IMR-90 (cell line): ENCODE data around the gene CHN1. TPM values are rescaled to one million over a fixed set of nuclear protein-coding genes. Genes with fewer than 3 reads are reported as not detected.

Experiments
- ATAC-seq: fragments of 200-7000 bp; cut with Tn5 transposase; 2 replicates; pipeline ENCODE4 v1.9.1; 2020; ENCODE audit warnings: low read depth, mild to moderate bottlenecking, moderate library complexity
- BruUV-seq: library from RNA; stranded (reverse); fragments of 400-500 nt; replicated peaks from 2 replicates; lab custom pipeline; 2021; lab: Mats Ljungman, UMichigan
- CTCF ChIA-PET: fragments of 300-600 bp; formaldehyde crosslinking; extraction: SDS; loops from one replicate; lab custom pipeline; 2021; ENCODE audit warnings: antibody characterized with exemption; lab: Yijun Ruan, JAX
- POLR2A ChIA-PET: fragments of 300-600 bp; sonication (Branson Sonifier 250); formaldehyde crosslinking; loops from one replicate; lab custom pipeline; 2022; ENCODE audit warnings: antibody characterized with exemption; ENCODE audit not compliant: unreplicated experiment; lab: Charles Lee
- DNase-seq: peaks from one replicate; pipeline ENCODE4 v3.0.0; 2013
- H2AFZ ChIP-seq: replicated peaks from 2 replicates; pipeline ENCODE3; 2013; ENCODE audit warnings: low read length, mild to moderate bottlenecking; ENCODE audit not compliant: poor library complexity
- H2AK5ac ChIP-seq: 2 replicates; pipeline ENCODE4 v1.6.1; 2013; ENCODE audit warnings: low read depth, low read length, inconsistent platforms
- H2AK9ac ChIP-seq: replicated peaks from 2 replicates; pipeline ENCODE3; 2013; ENCODE audit warnings: mild to moderate bottlenecking, low read depth, low read length, moderate library complexity; ENCODE audit not compliant: poor library complexity
- H2BK120ac ChIP-seq: 2 replicates; pipeline ENCODE4 v1.6.1; 2013; ENCODE audit warnings: low read depth, low read length, inconsistent platforms
- H2BK15ac ChIP-seq: 3 replicates; pipeline ENCODE4 v1.6.1; 2013; ENCODE audit warnings: low read depth, low read length, inconsistent platforms
- H2BK20ac ChIP-seq: 2 replicates; pipeline ENCODE4 v1.6.1; 2013; ENCODE audit warnings: low read depth, mild to moderate bottlenecking, inconsistent platforms, low read length, moderate library complexity
- H2BK5ac ChIP-seq: 2 replicates; pipeline ENCODE4 v1.6.1; 2013; ENCODE audit warnings: mild to moderate bottlenecking, low read depth, low read length, inconsistent platforms; ENCODE audit not compliant: poor library complexity, severe bottlenecking
- H3K14ac ChIP-seq: replicated peaks from 2 replicates; pipeline ENCODE4 v1.6.1; 2013; ENCODE audit warnings: low read depth, low read length, inconsistent platforms
- H3K18ac ChIP-seq: 2 replicates; pipeline ENCODE4 v1.6.1; 2013; ENCODE audit warnings: low read depth, low read length, control low read depth
- H3K23ac ChIP-seq: 2 replicates; pipeline ENCODE4 v1.6.1; 2013; ENCODE audit warnings: low read depth, low read length, inconsistent platforms
- H3K27ac ChIP-seq: 2 replicates; pipeline ENCODE4 v1.5.1; 2013; ENCODE audit warnings: mild to moderate bottlenecking, control low read depth, low read length; ENCODE audit not compliant: insufficient read depth
- H3K27me3 ChIP-seq: 2 replicates; pipeline ENCODE4 v1.6.1; 2013; ENCODE audit warnings: low read length; ENCODE audit not compliant: control insufficient read depth, insufficient read depth
- H3K36me3 ChIP-seq: 2 replicates; pipeline ENCODE4 v1.6.1; 2013; ENCODE audit warnings: low read length, mixed read lengths; ENCODE audit not compliant: control insufficient read depth, insufficient read depth
- H3K4ac ChIP-seq: 2 replicates; pipeline ENCODE4 v1.6.1; 2013; ENCODE audit warnings: low read depth, low read length, inconsistent platforms
- H3K4me1 ChIP-seq: 2 replicates; pipeline ENCODE4 v1.6.1; 2013; ENCODE audit warnings: low read length, mixed read lengths; ENCODE audit not compliant: control insufficient read depth, insufficient read depth
- H3K4me2 ChIP-seq: 2 replicates; pipeline ENCODE4 v1.6.1; 2013; ENCODE audit warnings: low read depth, mild to moderate bottlenecking, control low read depth, low read length, moderate library complexity
- H3K4me3 ChIP-seq: 2 replicates; pipeline ENCODE4 v1.5.1; 2013; ENCODE audit warnings: low read depth, mild to moderate bottlenecking, control low read depth, low read length, moderate library complexity; ENCODE audit not compliant: insufficient read depth
- H3K56ac ChIP-seq: 2 replicates; pipeline ENCODE4 v1.6.1; 2013; ENCODE audit warnings: low read length, inconsistent platforms; ENCODE audit not compliant: insufficient read depth; ENCODE audit errors: extremely low read depth
- H3K79me1 ChIP-seq, 2 experiments: 2 replicates each; pipeline ENCODE4 v1.6.1; 2013; ENCODE audit warnings: low read length in 2 of 2, inconsistent platforms in 1 of 2, low read depth in 1 of 2
- H3K9ac ChIP-seq: 2 replicates; pipeline ENCODE4 v1.6.1; 2013; ENCODE audit warnings: low read depth, low read length, control low read depth
- H3K9me1 ChIP-seq: 2 replicates; pipeline ENCODE4 v1.6.1; 2013; ENCODE audit warnings: low read length, inconsistent platforms; ENCODE audit not compliant: insufficient read depth
- H3K9me3 ChIP-seq: 2 replicates; pipeline ENCODE4 v1.6.1; 2013; ENCODE audit warnings: low read length; ENCODE audit not compliant: control insufficient read depth, insufficient read depth
- H4K20me1 ChIP-seq: 2 replicates; pipeline ENCODE4 v1.6.1; 2013; ENCODE audit warnings: low read length, inconsistent platforms; ENCODE audit not compliant: insufficient read depth
- H4K5ac ChIP-seq: 2 replicates; pipeline ENCODE4 v1.6.1; 2013; ENCODE audit warnings: mild to moderate bottlenecking, low read depth, low read length, control low read depth
- H4K8ac ChIP-seq, 2 experiments: 2 replicates each; pipeline ENCODE4 v1.6.1; 2013; ENCODE audit warnings: low read depth in 2 of 2, low read length in 2 of 2, control low read depth in 1 of 2, inconsistent platforms in 1 of 2
- H4K91ac ChIP-seq: 2 replicates; pipeline ENCODE4 v1.6.1; 2013; ENCODE audit warnings: low read depth, low read length, inconsistent platforms; ENCODE audit not compliant: insufficient read depth
- CEBPB ChIP-seq: IDR thresholded peaks from 2 replicates; pipeline ENCODE4 v1.6.1; 2012; ENCODE audit warnings: low read depth, low read length, improper control_type of control experiment
- CHD1 ChIP-seq: IDR thresholded peaks from 2 replicates; pipeline ENCODE4 v1.6.1; 2012; ENCODE audit warnings: low read depth, low read length, improper control_type of control experiment
- ELK1 ChIP-seq: fragments of 150-350 bp; IDR thresholded peaks from 2 replicates; pipeline ENCODE4 v1.6.1; 2016; ENCODE audit warnings: low read depth, mild to moderate bottlenecking, low read length, moderate library complexity, borderline replicate concordance
- MXI1 ChIP-seq: IDR thresholded peaks from 2 replicates; pipeline ENCODE4 v1.6.1; 2012; ENCODE audit warnings: low read depth, mild to moderate bottlenecking, low read length, moderate library complexity, borderline replicate concordance
- NFE2L2 ChIP-seq: fragments of 150-350 bp; IDR thresholded peaks from 2 replicates; pipeline ENCODE4 v1.6.1; 2016; ENCODE audit warnings: low read depth, mild to moderate bottlenecking, low read length
- POLR2A ChIP-seq: IDR thresholded peaks from 2 replicates; pipeline ENCODE4 v1.6.1; 2012; ENCODE audit warnings: mild to moderate bottlenecking, low read depth, low read length
- RCOR1 ChIP-seq: IDR thresholded peaks from 2 replicates; pipeline ENCODE4 v1.6.1; 2012; ENCODE audit warnings: mild to moderate bottlenecking, low read length, improper control_type of control experiment; ENCODE audit not compliant: insufficient replicate concordance
- RFX5 ChIP-seq: IDR thresholded peaks from 2 replicates; pipeline ENCODE4 v1.8.0; 2012; ENCODE audit warnings: low read depth, mild to moderate bottlenecking, low read length, moderate library complexity
- USF2 ChIP-seq: fragments of 150-350 bp; IDR thresholded peaks from 2 replicates; pipeline ENCODE4 v1.6.1; 2017; ENCODE audit warnings: mild to moderate bottlenecking, antibody characterized with exemption, low read length, low read depth
- WGBS, 2 experiments: methylation state at CpG; one replicate each; pipeline versions ENCODE4 v1.1.5 to v1.1.7; 2013; ENCODE audit warnings: missing lambda C conversion rate in 2 of 2; ENCODE audit not compliant: insufficient read length in 1 of 2; ENCODE audit errors: extremely low coverage in 2 of 2; 5-methylcytosine and 5-hydroxymethylcytosine counted together
- dilution Hi-C: fragments of 300-500 bp; cut with HindIII; formaldehyde crosslinking; loops from one replicate; pipeline ENCODE4 v1.14.3; 2018; ENCODE audit warnings: low sequenced_read_pairs; ENCODE audit not compliant: unreplicated experiment
- in situ Hi-C: fragments of 300-500 bp; cut with MboI; formaldehyde crosslinking; loops from 3 replicates; pipeline ENCODE4 v1.14.3; 2019; ENCODE audit warnings: low sequenced_read_pairs, inconsistent platforms, mixed read lengths
- intact Hi-C: fragments of 100-400 bp; cut with micrococcal nuclease; formaldehyde crosslinking; loops from 2 replicates; pipeline ENCODE4 v1.10.0; 2022
- polyA plus RNA-seq, 3 experiments: library from polyadenylated mRNA; depleted of rRNA; stranded (reverse); fragments of >200 nt; gene quantifications; 2 replicates each; pipeline ENCODE4 v1.2.3, GENCODE V29; 2012; ENCODE audit warnings: low replicate concordance in 1 of 3
- total RNA-seq: library from RNA; depleted of rRNA; stranded (reverse); fragments of >200 nt; gene quantifications from 2 replicates; pipeline ENCODE4 v1.2.3, GENCODE V29; 2012
- TF ChIP-seq, protein P1 (sequence below): conservative IDR thresholded peaks from 2 replicates; pipeline ENCODE4 v1.5.1; 2012; ENCODE audit warnings: mild to moderate bottlenecking, low read depth, low read length, improper control_type of control experiment

Gene CHN1
- total and polyA plus RNA-seq, 2 of the 4 experiments (the other 2 are of a cell fraction) = 58.4 to 66.9 TPM

- Histone ChIP-seq H4K91ac (no peak overlapping the region; the same call in 1 of the 2 replicates), H2AFZ (no peak overlapping the region), H2AK9ac (no peak overlapping the region), H3K4me3 (no peak overlapping the region), H3K23ac (no peak overlapping the region; the same call in 1 of the 2 replicates), H2BK20ac (no peak overlapping the region), H3K14ac (peak overlapping the region; percentile 3; the same call in 1 of the 2 replicates), H3K9me1 (peaks cover 22% of the 10 kb centered on the region), H3K4ac (peak overlapping the region; percentile 39; the same call in 1 of the 2 replicates), H2BK15ac (peak overlapping the region; percentile 15; the same call in 1 of the 3 replicates), H3K79me1 (0 out of 4 replicates have a peak, but pooled peaks cover 0 to 4% of the 10 kb centered on the region in 2 experiments), H3K27me3 (no peaks in the 10 kb centered on the region), H3K36me3 (no peaks in the 10 kb centered on the region), H4K8ac (peak overlapping the region in 1 of 2 experiments; percentile 13; a peak in 2 of 4 replicates), H2BK120ac (peak overlapping the region; percentile 30; the same call in 1 of the 2 replicates), H3K4me1 (peaks cover 19% of the 10 kb centered on the region), H4K5ac (no peak overlapping the region), H2BK5ac (no peak overlapping the region), H3K18ac (0 out of 2 replicates have a peak overlapping the region, but pooled peaks have one; percentile 9), H3K4me2 (no peak overlapping the region), H4K20me1 (no peaks in the 10 kb centered on the region), H2AK5ac (peak overlapping the region; percentile 85), H3K27ac (no peak overlapping the region), H3K9ac (no peak overlapping the region), H3K56ac (no peak overlapping the region), H3K9me3 (no peaks in the 10 kb centered on the region)
- in situ Hi-C loops (no loop called here), dilution Hi-C loops (loop anchor here (25.0 kb wide), 1 partner anchor 226 kb away; no protein-coding TSS in a partner anchor), intact Hi-C loops (loop anchor here (5.0 kb wide), 1 partner anchor 336 kb away; no protein-coding TSS in a partner anchor)
- ChIA-PET POLR2A (interaction anchor here (0.9 kb wide), 1 partner anchor 10 kb away, joined by 5 read pairs; no protein-coding TSS in a partner anchor), CTCF (interaction anchor here (1.4 kb wide), 1 partner anchor 10 kb away, joined by 6 read pairs; no protein-coding TSS in a partner anchor)
- WGBS, 2 experiments = no CpG with 5 or more reads among the region's 5 CpGs
- no TSS peak for BruUV-seq
- TF ChIP-seq POLR2A = no peak
- no peak for TF ChIP-seq RCOR1
- TF ChIP-seq USF2 = no peak
- TF ChIP-seq NFE2L2 = no peak
- TF ChIP-seq, protein P1, sequence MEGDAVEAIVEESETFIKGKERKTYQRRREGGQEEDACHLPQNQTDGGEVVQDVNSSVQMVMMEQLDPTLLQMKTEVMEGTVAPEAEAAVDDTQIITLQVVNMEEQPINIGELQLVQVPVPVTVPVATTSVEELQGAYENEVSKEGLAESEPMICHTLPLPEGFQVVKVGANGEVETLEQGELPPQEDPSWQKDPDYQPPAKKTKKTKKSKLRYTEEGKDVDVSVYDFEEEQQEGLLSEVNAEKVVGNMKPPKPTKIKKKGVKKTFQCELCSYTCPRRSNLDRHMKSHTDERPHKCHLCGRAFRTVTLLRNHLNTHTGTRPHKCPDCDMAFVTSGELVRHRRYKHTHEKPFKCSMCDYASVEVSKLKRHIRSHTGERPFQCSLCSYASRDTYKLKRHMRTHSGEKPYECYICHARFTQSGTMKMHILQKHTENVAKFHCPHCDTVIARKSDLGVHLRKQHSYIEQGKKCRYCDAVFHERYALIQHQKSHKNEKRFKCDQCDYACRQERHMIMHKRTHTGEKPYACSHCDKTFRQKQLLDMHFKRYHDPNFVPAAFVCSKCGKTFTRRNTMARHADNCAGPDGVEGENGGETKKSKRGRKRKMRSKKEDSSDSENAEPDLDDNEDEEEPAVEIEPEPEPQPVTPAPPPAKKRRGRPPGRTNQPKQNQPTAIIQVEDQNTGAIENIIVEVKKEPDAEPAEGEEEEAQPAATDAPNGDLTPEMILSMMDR = no peak
- no peak for TF ChIP-seq RFX5
- TF ChIP-seq CEBPB = no peak
- no peak for TF ChIP-seq ELK1
- TF ChIP-seq CHD1 = no peak
- no peak for TF ChIP-seq MXI1
- DNase-seq (no peak), ATAC-seq (no peak)
Observed at GRCh38 chr2:174760845-174761473, 244.2 kb downstream of the CHN1 start.
